Nephron progenitor cell (in vitro differentiated cells): ENCODE measurements around the gene TMEM263.

Experiments used
- DNase-seq: peaks from one replicate; pipeline ENCODE4 v3.0.0; 2021
- H3K27ac Mint-ChIP-seq: 2 replicates; pipeline ENCODE4 v1.8.0; 2021; ENCODE audit warnings: mild to moderate bottlenecking, moderate library complexity, mixed read lengths
- H3K27me3 Mint-ChIP-seq: 2 replicates; pipeline ENCODE4 v1.8.0; 2021; ENCODE audit warnings: mild to moderate bottlenecking, low read depth, mixed read lengths; ENCODE audit not compliant: poor library complexity
- H3K36me3 Mint-ChIP-seq: 2 replicates; pipeline ENCODE4 v1.8.0; 2021; ENCODE audit warnings: low read depth, mixed read lengths
- H3K4me1 Mint-ChIP-seq: 2 replicates; pipeline ENCODE4 v1.8.0; 2021; ENCODE audit warnings: mixed read lengths
- H3K4me3 Mint-ChIP-seq: 2 replicates; pipeline ENCODE4 v1.8.0; 2021; ENCODE audit warnings: mild to moderate bottlenecking, moderate library complexity, mixed read lengths
- H3K9me3 Mint-ChIP-seq: 2 replicates; pipeline ENCODE4 v1.8.0; 2021; ENCODE audit warnings: mild to moderate bottlenecking, moderate library complexity, mixed read lengths
- CTCF ChIP-seq: fragments of 200-600 bp; sonication (generic); IDR thresholded peaks from 2 replicates; pipeline ENCODE4 v1.5.0; 2021; ENCODE audit warnings: antibody characterized with exemption

The TMEM263 gene

DNA sequence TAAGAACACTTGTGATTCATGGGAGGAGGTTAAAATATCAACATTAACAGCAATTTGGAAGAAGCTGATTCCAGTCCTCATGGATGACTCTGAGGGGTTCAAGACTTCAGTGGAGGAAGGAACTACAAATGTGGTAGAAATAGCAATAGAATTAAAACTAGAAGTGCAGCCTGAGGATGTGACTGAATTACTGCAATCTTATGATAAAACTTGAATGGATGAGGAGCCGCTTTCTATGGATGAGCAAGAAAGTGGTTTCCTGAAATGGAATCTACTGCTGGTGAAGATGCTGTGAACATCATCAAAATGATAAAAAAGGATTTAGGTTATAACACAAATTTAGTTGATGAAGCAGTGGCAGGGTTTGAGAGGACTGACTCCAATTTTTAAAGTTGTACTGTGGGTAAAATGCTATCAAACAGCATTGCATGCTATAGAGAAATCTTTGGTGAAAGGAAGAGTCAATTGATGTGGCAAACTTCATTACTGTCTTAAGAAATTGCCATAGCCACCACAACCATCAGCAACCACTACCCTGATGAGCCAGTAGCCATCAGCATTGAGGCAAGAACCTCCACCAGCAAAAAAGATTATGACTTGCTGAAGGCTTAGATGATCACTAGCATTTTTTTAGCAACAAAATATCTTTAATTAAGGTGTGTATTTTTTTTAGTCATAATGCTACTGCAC, 57.2 kb downstream of the TMEM263 start:
- Mint-ChIP-seq H3K9me3 (peaks cover 3% of the 10 kb centered on the region), H3K36me3 (peaks cover 37% of the 10 kb centered on the region), H3K27ac (no peak overlapping the region), H3K4me1 (peaks cover 5% of the 10 kb centered on the region), H3K4me3 (no peak overlapping the region), H3K27me3 (no peaks in the 10 kb centered on the region)
- no peak for TF ChIP-seq CTCF
- DNase-seq: no peak

DNA sequence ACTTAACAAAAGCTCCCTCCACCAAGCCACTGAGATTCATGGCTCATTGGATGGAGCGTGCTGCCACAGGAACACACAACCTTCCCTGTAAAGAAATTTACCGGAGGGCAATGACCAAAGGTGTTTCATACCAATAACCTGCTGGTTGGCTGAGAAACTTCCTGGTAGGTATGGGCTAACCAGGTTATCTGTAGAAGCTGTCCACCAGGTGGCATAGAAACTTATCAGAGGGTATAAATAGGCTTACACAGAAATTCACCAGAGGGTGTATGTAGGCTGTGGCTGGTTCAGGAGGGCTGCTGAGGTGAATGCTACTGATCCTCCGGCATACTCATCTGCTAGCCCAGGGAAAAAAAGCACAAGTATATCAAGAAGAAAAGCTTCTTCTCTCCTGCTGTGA, 58.3 kb downstream of the TMEM263 start:
- Mint-ChIP-seq H3K9me3 (no peaks in the 10 kb centered on the region), H3K27ac (no peak overlapping the region), H3K4me1 (peaks cover 5% of the 10 kb centered on the region), H3K4me3 (no peak overlapping the region), H3K36me3 (peaks cover 25% of the 10 kb centered on the region), H3K27me3 (no peaks in the 10 kb centered on the region)
- DNase-seq: no peak
- TF ChIP-seq CTCF: no peak

DNA sequence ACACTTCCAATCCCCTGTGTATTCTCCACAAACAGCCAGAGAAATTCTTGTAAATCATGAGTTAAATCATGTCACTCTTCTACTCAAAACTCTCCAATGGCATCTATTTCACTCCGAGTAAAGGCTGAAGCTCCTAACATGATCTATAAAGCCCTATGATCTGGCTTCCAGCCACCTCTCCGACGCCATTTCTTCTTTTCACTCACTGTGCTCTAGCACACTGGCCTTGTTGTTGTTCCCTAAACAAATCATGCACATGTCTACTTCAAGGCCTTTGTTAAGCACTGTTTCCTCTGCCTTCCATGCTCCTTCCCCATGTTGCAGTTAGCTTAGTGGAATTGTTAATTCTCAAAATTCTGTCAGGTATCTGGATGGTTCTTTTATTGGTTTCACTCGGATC, 61.3 kb downstream of the TMEM263 start:
- DNase-seq: no peak
- H3K27me3 Mint-ChIP-seq: no peaks in the 10 kb centered on the region

GRCh38 chr12:107019546-107019945, 63.8 kb downstream of the TMEM263 start:
- no peak overlapping the region for H3K27ac Mint-ChIP-seq
- no peak for TF ChIP-seq CTCF
- H3K4me3 Mint-ChIP-seq: no peak overlapping the region
- no peaks in the 10 kb centered on the region for H3K9me3 Mint-ChIP-seq
- DNase-seq: no peak
- peaks cover 5% of the 10 kb centered on the region for H3K4me1 Mint-ChIP-seq
- peaks cover 9% of the 10 kb centered on the region for H3K36me3 Mint-ChIP-seq
- H3K27me3 Mint-ChIP-seq: no peaks in the 10 kb centered on the region

More for the DNA sequence above, 61.3 kb downstream of the TMEM263 start:
- no peak for TF ChIP-seq CTCF
- peaks cover 5% of the 10 kb centered on the region for H3K4me1 Mint-ChIP-seq
- H3K9me3 Mint-ChIP-seq: no peaks in the 10 kb centered on the region
- no peak overlapping the region for H3K4me3 Mint-ChIP-seq
- peaks cover 19% of the 10 kb centered on the region for H3K36me3 Mint-ChIP-seq
- H3K27ac Mint-ChIP-seq: no peak overlapping the region
